Measurements from ENCODE around the gene NRGN. TPM values are rescaled to one million over a fixed set of nuclear protein-coding genes. Genes with fewer than 3 reads are reported as not detected.

Gene NRGN
- total RNA-seq, 2 experiments from 2014 or later, result 6.8 to 16.9 TPM

GRCh38 chr11:124732230-124732629 lies 7.5 kb upstream of the NRGN start:
- H3K9me2 ChIP-seq (ENCODE audit: insufficient read depth, low read length), result no peaks in the 10 kb centered on the region
- DNase-seq (ENCODE audit: low spot score), result no peak
- POLR2A ChIA-PET, result interaction anchor here (0.6 to 2.0 kb wide), 3 partner anchors 12 to 109 kb away, joined by 3 to 5 read pairs (median 4); no protein-coding TSS in a partner anchor
- no peak overlapping the region for H3K4me3 ChIP-seq (ENCODE audit: low read depth, low read length, poor library complexity, severe bottlenecking)
- H3K4me1 ChIP-seq (ENCODE audit: insufficient read depth, low read length, poor library complexity, severe bottlenecking), result no peaks in the 10 kb centered on the region
- no peaks in the 10 kb centered on the region for H3K36me3 ChIP-seq (ENCODE audit: insufficient read depth, low read length)
- no peak overlapping the region for H3K27ac ChIP-seq (ENCODE audit: low read depth, low read length, poor library complexity, severe bottlenecking)
- no TSS peak for BruUV-seq (replicated peaks)
- CTCF ChIA-PET (ENCODE audit: unreplicated experiment), result no interaction called here
- H3K9me3 ChIP-seq (ENCODE audit: low read length), result no peaks in the 10 kb centered on the region
- H3K4me2 ChIP-seq (ENCODE audit: low read length), result no peak overlapping the region
- intact Hi-C loops (cut with micrococcal nuclease; ENCODE audit: unreplicated experiment), result no loop called here
- TF ChIP-seq EZH2phosphoT487 (IDR thresholded peaks at IDR 0.05; ENCODE audit: borderline replicate concordance, low read depth, low read length) (no peak), CTCF (conservative IDR thresholded peaks at IDR 0.05; ENCODE audit: low read length) (no peak)
- no peaks in the 10 kb centered on the region for H4K20me1 ChIP-seq (ENCODE audit: insufficient read depth, low read length)
- H2AFZ ChIP-seq (ENCODE audit: low read length), result no peak overlapping the region
- H3K79me2 ChIP-seq (ENCODE audit: insufficient read depth, low read depth, low read length), result no peaks in the 10 kb centered on the region

GRCh38 chr11:124736736-124737135 lies 3.0 kb upstream of the NRGN start:
- H3K4me1 ChIP-seq (ENCODE audit: insufficient read depth, low read length, poor library complexity, severe bottlenecking), result peaks cover 12% of the 10 kb centered on the region
- BruUV-seq (replicated peaks), result no TSS peak
- TF ChIP-seq EZH2phosphoT487 (IDR thresholded peaks at IDR 0.05; ENCODE audit: borderline replicate concordance, low read depth, low read length), result no peak
- H3K4me2 ChIP-seq (ENCODE audit: low read length), result no peak overlapping the region
- H3K36me3 ChIP-seq (ENCODE audit: insufficient read depth, low read length), result no peaks in the 10 kb centered on the region
- no peak overlapping the region for H2AFZ ChIP-seq (ENCODE audit: low read length)
- DNase-seq (ENCODE audit: low spot score), result no peak
- no peak overlapping the region for H3K4me3 ChIP-seq (ENCODE audit: low read depth, low read length, poor library complexity, severe bottlenecking)
- ChIA-PET CTCF (ENCODE audit: unreplicated experiment) (no interaction called here), POLR2A (interaction anchor here (0.8 to 1.1 kb wide), 3 partner anchors 43 to 63 kb away, joined by 3 to 4 read pairs (median 3); partner anchors contain the start of genes SIAE and SPA17)
- no peaks in the 10 kb centered on the region for H4K20me1 ChIP-seq (ENCODE audit: insufficient read depth, low read length)
- no peaks in the 10 kb centered on the region for H3K9me2 ChIP-seq (ENCODE audit: insufficient read depth, low read length)
- H3K79me2 ChIP-seq (ENCODE audit: insufficient read depth, low read depth, low read length), result no peaks in the 10 kb centered on the region
- H3K9me3 ChIP-seq (ENCODE audit: low read length), result no peaks in the 10 kb centered on the region
- no peak overlapping the region for H3K27ac ChIP-seq (ENCODE audit: low read depth, low read length, poor library complexity, severe bottlenecking)
- intact Hi-C loops (cut with micrococcal nuclease; ENCODE audit: unreplicated experiment), result no loop called here

- Histone ChIP-seq H3K9me2 (ENCODE audit: insufficient read depth, low read length) (no peaks in the 10 kb centered on the region), H3K27ac (ENCODE audit: low read depth, low read length, poor library complexity, severe bottlenecking) (no peak overlapping the region), H3K79me2 (ENCODE audit: insufficient read depth, low read depth, low read length) (no peaks in the 10 kb centered on the region), H2AFZ (ENCODE audit: low read length) (no peak overlapping the region), H3K36me3 (ENCODE audit: insufficient read depth, low read length) (no peaks in the 10 kb centered on the region), H3K9me3 (ENCODE audit: low read length) (no peaks in the 10 kb centered on the region), H3K4me1 (ENCODE audit: insufficient read depth, low read length, poor library complexity, severe bottlenecking) (peaks cover 19% of the 10 kb centered on the region), H3K4me2 (ENCODE audit: low read length) (no peak overlapping the region), H3K4me3 (ENCODE audit: low read depth, low read length, poor library complexity, severe bottlenecking) (no peak overlapping the region), H4K20me1 (ENCODE audit: insufficient read depth, low read length) (no peaks in the 10 kb centered on the region)
- BruUV-seq (replicated peaks), result no TSS peak
- POLR2A ChIA-PET, result no interaction called here
- no peak for DNase-seq (ENCODE audit: low spot score)
- CTCF ChIA-PET (ENCODE audit: unreplicated experiment), result no interaction called here
- intact Hi-C loops (cut with micrococcal nuclease; ENCODE audit: unreplicated experiment), result no loop called here
- TF ChIP-seq CTCF (conservative IDR thresholded peaks at IDR 0.05; ENCODE audit: low read length), result no peak
- no peak for TF ChIP-seq EZH2phosphoT487 (IDR thresholded peaks at IDR 0.05; ENCODE audit: borderline replicate concordance, low read depth, low read length)
These were observed 2.0 kb upstream of the NRGN start for GRCh38 chr11:124737638-124738305.

Measured in OCI-LY7 (cell line).